LNCAP (cell line): ENCODE data around the gene KRT37.
A peak's percentile ranks its signal among the peaks of the same experiment; 100 is the strongest.

Source experiments
- TF ChIP-seq, protein P1 (sequence below): fragments of 450-650 bp; IDR thresholded peaks from 2 replicates; pipeline ENCODE4 v1.5.1; 2017; ENCODE audit warnings: mild to moderate bottlenecking

Gene KRT37

DNA sequence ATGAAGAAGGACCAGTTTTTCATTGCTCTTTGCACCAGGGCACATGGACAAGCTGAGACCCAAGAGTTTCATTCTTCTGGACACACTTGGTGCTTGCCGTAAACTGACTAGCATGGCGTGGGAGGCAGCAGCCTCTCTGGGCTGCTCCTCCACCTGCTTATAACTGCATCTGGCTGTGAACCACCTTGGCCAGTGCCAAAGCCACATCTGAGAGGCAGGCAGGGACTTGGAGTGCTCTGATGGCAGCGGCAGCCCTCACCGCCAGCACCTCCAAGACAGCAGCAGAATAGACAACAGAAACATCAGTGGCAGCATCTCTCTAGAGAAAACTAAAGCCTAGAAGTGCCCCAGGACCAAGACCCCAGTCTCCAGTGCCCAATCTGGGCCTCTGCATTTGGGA is 4.7 kb downstream of the KRT37 start:
- TF ChIP-seq, protein P1, sequence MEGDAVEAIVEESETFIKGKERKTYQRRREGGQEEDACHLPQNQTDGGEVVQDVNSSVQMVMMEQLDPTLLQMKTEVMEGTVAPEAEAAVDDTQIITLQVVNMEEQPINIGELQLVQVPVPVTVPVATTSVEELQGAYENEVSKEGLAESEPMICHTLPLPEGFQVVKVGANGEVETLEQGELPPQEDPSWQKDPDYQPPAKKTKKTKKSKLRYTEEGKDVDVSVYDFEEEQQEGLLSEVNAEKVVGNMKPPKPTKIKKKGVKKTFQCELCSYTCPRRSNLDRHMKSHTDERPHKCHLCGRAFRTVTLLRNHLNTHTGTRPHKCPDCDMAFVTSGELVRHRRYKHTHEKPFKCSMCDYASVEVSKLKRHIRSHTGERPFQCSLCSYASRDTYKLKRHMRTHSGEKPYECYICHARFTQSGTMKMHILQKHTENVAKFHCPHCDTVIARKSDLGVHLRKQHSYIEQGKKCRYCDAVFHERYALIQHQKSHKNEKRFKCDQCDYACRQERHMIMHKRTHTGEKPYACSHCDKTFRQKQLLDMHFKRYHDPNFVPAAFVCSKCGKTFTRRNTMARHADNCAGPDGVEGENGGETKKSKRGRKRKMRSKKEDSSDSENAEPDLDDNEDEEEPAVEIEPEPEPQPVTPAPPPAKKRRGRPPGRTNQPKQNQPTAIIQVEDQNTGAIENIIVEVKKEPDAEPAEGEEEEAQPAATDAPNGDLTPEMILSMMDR = no peak

GRCh38 chr17:41418116-41418860 is 6.1 kb downstream of the KRT37 start:
- TF ChIP-seq, protein P1 = no peak

DNA sequence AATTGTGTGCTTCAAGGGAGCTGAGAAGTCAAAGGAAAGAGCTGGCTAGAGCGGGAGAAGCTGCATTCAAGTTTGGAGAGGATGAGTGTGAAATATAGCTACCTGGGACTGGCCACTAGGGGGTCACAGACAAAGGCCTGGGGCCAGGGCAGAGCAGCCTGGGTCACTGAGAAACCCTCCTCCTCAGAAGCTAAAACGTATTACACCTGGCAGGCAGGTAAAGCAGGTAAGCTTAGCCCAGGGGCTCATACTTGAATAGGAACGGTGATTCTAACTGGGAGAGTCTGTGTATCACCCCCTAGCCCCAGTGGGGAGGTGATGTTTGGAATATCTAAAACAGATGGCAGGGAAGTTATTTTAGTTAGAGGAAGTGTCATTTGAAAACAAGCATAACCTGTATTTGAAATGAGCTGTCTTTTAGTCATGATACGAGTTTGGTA is 6.8 kb downstream of the KRT37 start:
- TF ChIP-seq, protein P1 = peak; percentile 53; the same call in 1 of the 2 replicates

DNA sequence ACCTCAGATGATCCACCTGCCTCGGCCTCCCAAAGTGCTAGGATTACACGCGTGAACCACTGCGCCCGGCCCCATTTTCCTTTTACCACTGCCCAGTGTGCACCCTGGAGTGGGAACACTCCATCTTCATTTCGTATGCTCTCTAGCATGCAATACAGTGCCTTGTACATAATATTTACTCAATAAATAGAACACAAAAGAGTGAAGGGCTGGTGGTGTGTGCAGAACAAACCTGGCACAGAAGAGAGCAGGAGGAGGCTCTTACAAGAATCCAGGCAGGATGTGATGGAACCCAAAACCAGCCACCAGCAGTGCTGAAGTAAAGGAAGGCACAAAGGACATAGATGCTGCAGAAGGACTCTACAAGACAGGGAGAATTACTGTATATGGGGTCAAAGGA is 7.3 kb downstream of the KRT37 start:
- TF ChIP-seq, protein P1 = no peak

DNA sequence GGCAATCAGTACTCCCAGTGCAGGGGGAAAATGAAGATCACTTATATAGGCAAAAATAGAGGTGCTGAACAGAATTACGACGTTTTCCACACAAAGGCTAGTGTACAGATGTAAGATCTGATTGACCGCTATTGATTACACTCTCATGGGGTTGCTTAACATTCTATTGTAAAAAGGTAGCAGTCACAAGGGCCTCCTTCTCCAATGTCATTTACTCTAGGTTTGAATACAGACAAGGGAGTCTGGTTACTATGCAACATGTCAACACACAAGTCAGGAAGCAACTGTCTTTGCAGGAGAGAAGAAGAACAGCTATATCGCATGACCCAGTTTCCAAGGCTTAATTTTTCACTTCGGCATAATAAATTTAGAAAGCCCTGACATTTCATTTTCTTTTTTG is 7.9 kb downstream of the KRT37 start:
- TF ChIP-seq, protein P1 = no peak

DNA sequence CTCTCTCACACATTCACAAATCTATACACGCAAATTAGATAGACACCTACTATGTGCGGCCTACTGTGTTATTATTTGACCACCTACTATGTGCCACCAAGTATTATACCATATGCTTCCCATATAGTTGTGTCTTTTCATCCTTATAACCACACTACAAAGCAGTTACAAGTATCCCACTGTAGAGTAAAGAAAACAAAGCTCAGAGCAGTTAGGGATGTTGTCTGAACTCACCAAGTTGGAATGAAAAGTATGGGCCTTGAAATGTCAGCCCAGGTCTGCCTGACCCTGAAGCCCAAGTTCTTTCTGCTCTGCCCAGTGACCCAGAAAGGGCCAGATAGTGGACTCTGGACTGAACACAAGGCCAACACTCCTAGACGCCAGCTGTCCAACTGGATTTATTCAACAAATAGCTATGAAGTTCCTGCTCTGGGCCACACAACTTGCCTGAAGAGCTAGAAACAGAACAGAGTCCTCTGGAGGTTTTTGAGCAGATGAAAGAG is 8.5 kb downstream of the KRT37 start:
- TF ChIP-seq, protein P1 = no peak

- TF ChIP-seq, protein P1 = no peak
Measured at GRCh38 chr17:41415411-41415810, 9.0 kb downstream of the KRT37 start.
